H1 (cell line): Measurements from ENCODE around the gene NRROS.

ENCODE experiments used
- EP300 ChIP-seq, 2 experiments: IDR thresholded peaks; 1 replicate in 1 of 2; 2 replicates in 1 of 2; pipeline ENCODE4 v1.6.1; 2011 to 2012; ENCODE audit warnings: low read depth in 2 of 2, low read length in 2 of 2, mild to moderate bottlenecking in 2 of 2, borderline replicate concordance in 1 of 2, inconsistent platforms in 1 of 2, moderate library complexity in 1 of 2
- JUND ChIP-seq: IDR thresholded peaks from 2 replicates; pipeline ENCODE4 v1.6.1; 2011; ENCODE audit warnings: mild to moderate bottlenecking, improper control_type of control experiment, low read length
- KDM1A ChIP-seq: fragments of 200-600, 300-600 bp; sonication (generic); IDR thresholded peaks from 2 replicates; pipeline ENCODE4 v1.7.1; 2016; ENCODE audit warnings: mild to moderate bottlenecking, low read length, borderline replicate concordance
- POLR2A ChIP-seq, 2 experiments: IDR thresholded peaks; 1 replicate in 1 of 2; 2 replicates in 1 of 2; pipeline ENCODE4 v1.6.1; 2011; ENCODE audit warnings: low read depth in 2 of 2, low read length in 2 of 2, mild to moderate bottlenecking in 2 of 2; ENCODE audit errors: control extremely low read depth in 1 of 2
- SP1 ChIP-seq: IDR thresholded peaks from 2 replicates; pipeline ENCODE4 v1.6.1; 2011; ENCODE audit warnings: low read depth, low read length
- TF ChIP-seq, protein P1 (sequence below), 3 experiments: IDR thresholded peaks; 1 replicate in 2 of 3; 2 replicates in 1 of 3; pipeline versions ENCODE4 v1.5.1 to v1.6.1; 2011; ENCODE audit warnings: low read length in 3 of 3, mild to moderate bottlenecking in 3 of 3, inconsistent platforms in 2 of 3, low read depth in 1 of 3, moderate library complexity in 1 of 3; ENCODE audit not compliant: insufficient read depth in 1 of 3; ENCODE audit errors: control extremely low read depth in 1 of 3
- TF ChIP-seq, protein P2 (sequence below): IDR thresholded peaks from 2 replicates; pipeline ENCODE4 v1.6.1; 2012; ENCODE audit warnings: inconsistent platforms
- TF ChIP-seq, protein P3 (sequence below): IDR thresholded peaks from 2 replicates; pipeline ENCODE4 v1.6.1; 2011; ENCODE audit warnings: low read length, improper control_type of control experiment

DNA sequence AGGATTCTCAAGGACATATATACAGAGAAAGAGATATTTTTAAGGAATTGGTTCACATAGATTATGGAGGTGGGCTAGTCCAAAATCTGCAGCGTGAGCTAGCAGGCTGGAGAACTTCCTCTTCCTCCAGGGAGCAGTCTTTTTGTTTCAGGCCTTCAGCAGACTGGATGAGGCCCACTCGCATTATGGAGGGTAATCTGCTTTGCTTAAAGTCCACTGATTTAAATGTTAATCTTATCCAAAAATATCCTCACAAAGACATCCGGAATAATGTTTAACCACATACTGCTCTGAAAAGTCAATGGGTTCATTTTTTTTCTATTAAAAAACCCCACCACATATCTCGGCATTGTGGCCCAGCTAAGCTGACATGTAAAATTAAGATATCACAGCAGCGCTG is 22.2 kb upstream of the NRROS start:
- TF ChIP-seq, protein P1, sequence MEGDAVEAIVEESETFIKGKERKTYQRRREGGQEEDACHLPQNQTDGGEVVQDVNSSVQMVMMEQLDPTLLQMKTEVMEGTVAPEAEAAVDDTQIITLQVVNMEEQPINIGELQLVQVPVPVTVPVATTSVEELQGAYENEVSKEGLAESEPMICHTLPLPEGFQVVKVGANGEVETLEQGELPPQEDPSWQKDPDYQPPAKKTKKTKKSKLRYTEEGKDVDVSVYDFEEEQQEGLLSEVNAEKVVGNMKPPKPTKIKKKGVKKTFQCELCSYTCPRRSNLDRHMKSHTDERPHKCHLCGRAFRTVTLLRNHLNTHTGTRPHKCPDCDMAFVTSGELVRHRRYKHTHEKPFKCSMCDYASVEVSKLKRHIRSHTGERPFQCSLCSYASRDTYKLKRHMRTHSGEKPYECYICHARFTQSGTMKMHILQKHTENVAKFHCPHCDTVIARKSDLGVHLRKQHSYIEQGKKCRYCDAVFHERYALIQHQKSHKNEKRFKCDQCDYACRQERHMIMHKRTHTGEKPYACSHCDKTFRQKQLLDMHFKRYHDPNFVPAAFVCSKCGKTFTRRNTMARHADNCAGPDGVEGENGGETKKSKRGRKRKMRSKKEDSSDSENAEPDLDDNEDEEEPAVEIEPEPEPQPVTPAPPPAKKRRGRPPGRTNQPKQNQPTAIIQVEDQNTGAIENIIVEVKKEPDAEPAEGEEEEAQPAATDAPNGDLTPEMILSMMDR (IDR thresholded peaks at IDR 0.05; ENCODE audit: control extremely low read depth in 1 of 3, insufficient read depth in 1 of 3, low read depth in 1 of 3, low read length in 3 of 3), result no peak
- TF ChIP-seq, protein P2, sequence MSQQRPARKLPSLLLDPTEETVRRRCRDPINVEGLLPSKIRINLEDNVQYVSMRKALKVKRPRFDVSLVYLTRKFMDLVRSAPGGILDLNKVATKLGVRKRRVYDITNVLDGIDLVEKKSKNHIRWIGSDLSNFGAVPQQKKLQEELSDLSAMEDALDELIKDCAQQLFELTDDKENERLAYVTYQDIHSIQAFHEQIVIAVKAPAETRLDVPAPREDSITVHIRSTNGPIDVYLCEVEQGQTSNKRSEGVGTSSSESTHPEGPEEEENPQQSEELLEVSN, result no peak
- TF ChIP-seq, protein P3, sequence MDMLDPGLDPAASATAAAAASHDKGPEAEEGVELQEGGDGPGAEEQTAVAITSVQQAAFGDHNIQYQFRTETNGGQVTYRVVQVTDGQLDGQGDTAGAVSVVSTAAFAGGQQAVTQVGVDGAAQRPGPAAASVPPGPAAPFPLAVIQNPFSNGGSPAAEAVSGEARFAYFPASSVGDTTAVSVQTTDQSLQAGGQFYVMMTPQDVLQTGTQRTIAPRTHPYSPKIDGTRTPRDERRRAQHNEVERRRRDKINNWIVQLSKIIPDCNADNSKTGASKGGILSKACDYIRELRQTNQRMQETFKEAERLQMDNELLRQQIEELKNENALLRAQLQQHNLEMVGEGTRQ, result no peak
- TF ChIP-seq SP1 (no peak), POLR2A (IDR thresholded peaks at IDR 0.05; ENCODE audit: control extremely low read depth in 1 of 2, low read depth in 2 of 2, low read length in 2 of 2) (no peak), EP300 (IDR thresholded peaks at IDR 0.05; ENCODE audit: borderline replicate concordance in 1 of 2, low read depth in 2 of 2, low read length in 2 of 2) (no peak), JUND (no peak), KDM1A (no peak)
